ENCODE data around the gene CARMIL1. TPM values are rescaled to one million over a fixed set of nuclear protein-coding genes. Genes with fewer than 3 reads are reported as not detected.

The CARMIL1 gene
- total RNA-seq, 1 experiment from 2014 or later = 25.9 TPM

- ChIA-PET POLR2A (no interaction called here), CTCF (no interaction called here)
- Mint-ChIP-seq H3K4me1 (ENCODE audit: low read depth, unreplicated experiment) (peaks cover 9% of the 10 kb centered on the region), H3K27ac (ENCODE audit: unreplicated experiment) (no peak overlapping the region), H3K9me3 (ENCODE audit: unreplicated experiment) (no peaks in the 10 kb centered on the region), H3K27me3 (ENCODE audit: insufficient read depth, unreplicated experiment) (no peaks in the 10 kb centered on the region), H3K4me3 (ENCODE audit: unreplicated experiment) (no peak overlapping the region), H3K36me3 (ENCODE audit: insufficient read depth, unreplicated experiment) (peaks cover 10% of the 10 kb centered on the region)
- H3K4me1 ChIP-seq = peaks cover 7% of the 10 kb centered on the region
- no peaks in the 10 kb centered on the region for H3K27me3 ChIP-seq (replicated peaks; ENCODE audit: control insufficient read depth, insufficient read depth, low read length)
- no peaks in the 10 kb centered on the region; the same call in 1 of the 2 replicates for H3K36me3 ChIP-seq (ENCODE audit: control insufficient read depth, insufficient read depth, low read length)
- intact Hi-C loops (cut with micrococcal nuclease; ENCODE audit: unreplicated experiment) = loop anchor here (1.0 to 2.0 kb wide), 4 partner anchors 46 to 379 kb away; no protein-coding TSS in a partner anchor
- H3K4me3 ChIP-seq (ENCODE audit: low read depth, low read length) = no peak overlapping the region
- H3K9me3 ChIP-seq = no peaks in the 10 kb centered on the region
- no TSS peak for BruUV-seq (replicated peaks)
- no peak for TF ChIP-seq CTCF (IDR thresholded peaks at IDR 0.05; ENCODE audit: insufficient read depth in 1 of 2, low read depth in 1 of 2, low read length in 1 of 2, severe bottlenecking in 1 of 2, unreplicated experiment in 1 of 2)
- DNase-seq = no peak
These were observed 323.5 kb downstream of the CARMIL1 start for GRCh38 chr6:25602674-25602982.

- intact Hi-C loops (cut with micrococcal nuclease; ENCODE audit: unreplicated experiment) = loop anchor here (2.0 kb wide), 2 partner anchors 46 to 112 kb away; no protein-coding TSS in a partner anchor
- TF ChIP-seq CTCF (IDR thresholded peaks at IDR 0.05; ENCODE audit: insufficient read depth in 1 of 2, low read depth in 1 of 2, low read length in 1 of 2, severe bottlenecking in 1 of 2, unreplicated experiment in 1 of 2) = no peak
- no peak overlapping the region for H3K4me3 ChIP-seq (ENCODE audit: low read depth, low read length)
- ChIA-PET POLR2A (no interaction called here), CTCF (no interaction called here)
- Mint-ChIP-seq H3K27ac (ENCODE audit: unreplicated experiment) (no peak overlapping the region), H3K4me3 (ENCODE audit: unreplicated experiment) (no peak overlapping the region), H3K36me3 (ENCODE audit: insufficient read depth, unreplicated experiment) (peaks cover 10% of the 10 kb centered on the region), H3K27me3 (ENCODE audit: insufficient read depth, unreplicated experiment) (no peaks in the 10 kb centered on the region), H3K9me3 (ENCODE audit: unreplicated experiment) (no peaks in the 10 kb centered on the region), H3K4me1 (ENCODE audit: low read depth, unreplicated experiment) (peaks cover 7% of the 10 kb centered on the region)
- no peak for DNase-seq
- BruUV-seq (replicated peaks) = no TSS peak
- H3K4me1 ChIP-seq = 0 out of 2 replicates have a peak, but pooled peaks cover 6% of the 10 kb centered on the region
- no peaks in the 10 kb centered on the region for H3K27me3 ChIP-seq (replicated peaks; ENCODE audit: control insufficient read depth, insufficient read depth, low read length)
- no peaks in the 10 kb centered on the region; the same call in 1 of the 2 replicates for H3K36me3 ChIP-seq (ENCODE audit: control insufficient read depth, insufficient read depth, low read length)
- no peaks in the 10 kb centered on the region for H3K9me3 ChIP-seq
These were observed 324.1 kb downstream of the CARMIL1 start for GRCh38 chr6:25603251-25603650.

DNA sequence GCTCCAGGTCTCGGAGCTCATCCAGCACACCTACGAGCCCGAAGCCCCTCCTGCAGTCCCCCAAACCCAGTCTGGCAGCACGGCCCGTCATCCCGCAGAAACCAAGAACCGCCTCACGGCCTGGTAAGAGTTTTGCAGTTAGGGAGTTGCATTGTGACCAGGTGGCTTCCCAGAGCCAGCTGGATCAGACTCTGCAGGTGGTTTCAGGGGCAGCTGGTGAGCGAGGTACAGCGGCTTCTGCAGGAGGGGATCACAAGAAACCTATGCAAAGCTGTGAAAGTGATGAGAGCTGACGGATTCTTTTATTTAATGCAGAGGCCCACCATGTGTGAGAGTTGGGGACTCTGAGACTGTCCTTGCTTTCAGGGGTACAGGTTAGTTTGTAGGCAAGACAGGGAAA is 327.0 kb downstream of the CARMIL1 start:
- Mint-ChIP-seq H3K27me3 (ENCODE audit: insufficient read depth, unreplicated experiment) (no peaks in the 10 kb centered on the region), H3K4me1 (ENCODE audit: low read depth, unreplicated experiment) (peaks cover 7% of the 10 kb centered on the region), H3K36me3 (ENCODE audit: insufficient read depth, unreplicated experiment) (peaks cover 2% of the 10 kb centered on the region), H3K9me3 (ENCODE audit: unreplicated experiment) (no peaks in the 10 kb centered on the region), H3K27ac (ENCODE audit: unreplicated experiment) (no peak overlapping the region), H3K4me3 (ENCODE audit: unreplicated experiment) (no peak overlapping the region)
- intact Hi-C loops (cut with micrococcal nuclease; ENCODE audit: unreplicated experiment) = no loop called here
- no peaks in the 10 kb centered on the region; the same call in 1 of the 2 replicates for H3K36me3 ChIP-seq (ENCODE audit: control insufficient read depth, insufficient read depth, low read length)
- H3K4me3 ChIP-seq (ENCODE audit: low read depth, low read length) = no peak overlapping the region
- no peak for TF ChIP-seq CTCF (IDR thresholded peaks at IDR 0.05; ENCODE audit: insufficient read depth in 1 of 2, low read depth in 1 of 2, low read length in 1 of 2, severe bottlenecking in 1 of 2, unreplicated experiment in 1 of 2)
- 0 out of 2 replicates have a peak, but pooled peaks cover 6% of the 10 kb centered on the region for H3K4me1 ChIP-seq
- no peaks in the 10 kb centered on the region for H3K9me3 ChIP-seq
- CTCF ChIA-PET = no interaction called here
- H3K27me3 ChIP-seq (replicated peaks; ENCODE audit: control insufficient read depth, insufficient read depth, low read length) = no peaks in the 10 kb centered on the region
- no peak for DNase-seq
- BruUV-seq (replicated peaks) = no TSS peak
- POLR2A ChIA-PET = no interaction called here

All from Caco-2 (cell line).